Thyroid gland (tissue), 4 donors: ENCODE data around the gene WDR90.
"Not testable (repeated sequence)": the region's sequence is repeated elsewhere in the genome, so short reads cannot be mapped to it uniquely, and the experiment has no call there.

Experiments
- POLR2A ChIP-seq, 2 donors: fragments of 450-650 bp; IDR thresholded peaks; one replicate each; pipeline ENCODE4 v1.6.1; 2017; ENCODE audit warnings: antibody characterized with exemption in 2 of 2, mild to moderate bottlenecking in 2 of 2, moderate library complexity in 1 of 2
- TF ChIP-seq, protein P1 (sequence below), 6 experiments: fragments of 200-600 bp in 3 of 6; fragments of 450-650 bp in 3 of 6; sonication (generic) in 3 of 6; IDR thresholded peaks; one replicate each; pipeline ENCODE4 v1.5.1; 2016 to 2019; ENCODE audit warnings: antibody characterized with exemption in 6 of 6, mild to moderate bottlenecking in 2 of 6, inconsistent platforms in 1 of 6, moderate library complexity in 1 of 6

DNA sequence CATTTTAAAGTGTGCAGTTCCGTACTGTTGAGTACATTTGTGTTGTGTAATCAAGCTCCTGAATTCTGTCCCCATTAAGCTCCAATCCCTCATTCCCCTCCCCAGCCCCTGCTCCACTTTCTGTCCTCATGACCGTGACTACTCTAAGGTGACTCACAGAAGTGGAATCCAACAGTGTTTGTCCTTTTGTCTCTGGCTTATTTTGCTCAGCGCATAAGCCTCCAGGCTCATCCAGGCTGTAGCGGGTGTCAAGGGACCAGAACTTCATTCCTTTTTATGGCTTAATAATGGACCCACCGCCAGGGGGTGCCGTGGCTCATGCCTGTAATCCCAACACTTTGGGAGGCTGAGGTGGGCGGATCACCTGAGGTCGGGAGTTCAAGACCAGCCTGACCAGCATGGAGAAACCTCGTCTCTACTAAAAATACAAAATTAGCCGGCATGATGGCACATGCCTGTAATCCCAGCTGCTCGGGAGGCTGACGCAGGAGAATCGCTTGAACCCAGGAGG is 63.6 kb downstream of the WDR90 start:
- TF ChIP-seq, protein P1, sequence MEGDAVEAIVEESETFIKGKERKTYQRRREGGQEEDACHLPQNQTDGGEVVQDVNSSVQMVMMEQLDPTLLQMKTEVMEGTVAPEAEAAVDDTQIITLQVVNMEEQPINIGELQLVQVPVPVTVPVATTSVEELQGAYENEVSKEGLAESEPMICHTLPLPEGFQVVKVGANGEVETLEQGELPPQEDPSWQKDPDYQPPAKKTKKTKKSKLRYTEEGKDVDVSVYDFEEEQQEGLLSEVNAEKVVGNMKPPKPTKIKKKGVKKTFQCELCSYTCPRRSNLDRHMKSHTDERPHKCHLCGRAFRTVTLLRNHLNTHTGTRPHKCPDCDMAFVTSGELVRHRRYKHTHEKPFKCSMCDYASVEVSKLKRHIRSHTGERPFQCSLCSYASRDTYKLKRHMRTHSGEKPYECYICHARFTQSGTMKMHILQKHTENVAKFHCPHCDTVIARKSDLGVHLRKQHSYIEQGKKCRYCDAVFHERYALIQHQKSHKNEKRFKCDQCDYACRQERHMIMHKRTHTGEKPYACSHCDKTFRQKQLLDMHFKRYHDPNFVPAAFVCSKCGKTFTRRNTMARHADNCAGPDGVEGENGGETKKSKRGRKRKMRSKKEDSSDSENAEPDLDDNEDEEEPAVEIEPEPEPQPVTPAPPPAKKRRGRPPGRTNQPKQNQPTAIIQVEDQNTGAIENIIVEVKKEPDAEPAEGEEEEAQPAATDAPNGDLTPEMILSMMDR (IDR thresholded peaks at IDR 0.05), result peak in 2 of 6 experiments; percentile 9 to 21
- not testable (repeated sequence) for TF ChIP-seq POLR2A (IDR thresholded peaks at IDR 0.05)
